Endothelial cell of umbilical vein (primary cell): ENCODE measurements around the gene SLC11A2. TPM values are rescaled to one million over a fixed set of nuclear protein-coding genes. Genes with fewer than 3 reads are reported as not detected.

Experiments
- BruUV-seq: library from RNA; stranded (reverse); fragments of 400-500 nt; replicated peaks from 2 replicates; lab custom pipeline; 2021; lab: Mats Ljungman, UMichigan
- CTCF ChIA-PET: fragments of 300-600, 350-600 bp; sonication (Branson Sonifier 250); formaldehyde crosslinking; loops from one replicate; lab custom pipeline; 2021; ENCODE audit warnings: antibody characterized with exemption, inconsistent platforms; lab: Charles Lee
- POLR2A ChIA-PET: fragments of 300-600, 350-600 bp; sonication (Branson Sonifier 250); formaldehyde crosslinking; loops from one replicate; lab custom pipeline; 2021; ENCODE audit warnings: antibody characterized with exemption, inconsistent platforms; lab: Charles Lee
- DNase-seq: peaks from one replicate; pipeline ENCODE4 v3.0.0-alpha.2; 2011; ENCODE audit warnings: low read depth, low spot score
- FAIRE-seq: peaks from 2 replicates; lab custom pipeline; 2011; peaks lifted over from hg19 to GRCh38; lab: Jason Lieb, UNC
- H2AFZ ChIP-seq: 2 replicates; pipeline ENCODE4 v1.6.0; 2012; ENCODE audit warnings: low read depth, low read length, control low read depth, inconsistent platforms
- H3K27ac ChIP-seq: 2 replicates; pipeline ENCODE4 v1.5.1; 2011; ENCODE audit warnings: low read depth, mild to moderate bottlenecking, control low read depth, low read length, moderate library complexity; ENCODE audit not compliant: insufficient read depth
- H3K27me3 ChIP-seq, 2 experiments: 2 replicates each; pipeline versions ENCODE4 v1.6.0 to v1.6.1; 2011; ENCODE audit warnings: low read length in 2 of 2, mixed read lengths in 1 of 2; ENCODE audit not compliant: control insufficient read depth in 2 of 2, insufficient read depth in 2 of 2
- H3K36me3 ChIP-seq, 2 experiments: 2 replicates in 1 of 2; 3 replicates in 1 of 2; pipeline ENCODE4 v1.5.1; 2011; ENCODE audit warnings: low read length in 2 of 2, mild to moderate bottlenecking in 1 of 2, moderate library complexity in 1 of 2; ENCODE audit not compliant: control insufficient read depth in 2 of 2, insufficient read depth in 2 of 2; ENCODE audit errors: extremely low read depth in 1 of 2
- H3K4me1 ChIP-seq: 3 replicates; pipeline ENCODE4 v1.5.1; 2011; ENCODE audit warnings: mild to moderate bottlenecking, low read length; ENCODE audit not compliant: control insufficient read depth, insufficient read depth; ENCODE audit errors: extremely low read depth
- H3K4me2 ChIP-seq: 2 replicates; pipeline ENCODE4 v1.6.1; 2011; ENCODE audit warnings: low read length, control low read depth, mixed read lengths; ENCODE audit not compliant: insufficient read depth
- H3K4me3 ChIP-seq, 3 experiments: fragments of 200-600 bp in 1 of 3; sonication (generic), shearing (Covaris generic) in 1 of 3; replicated peaks in 1 of 3; 2 replicates each; pipeline ENCODE4 v1.5.1; 2011 to 2016; ENCODE audit warnings: control low read depth in 3 of 3, low read length in 3 of 3, mild to moderate bottlenecking in 2 of 3, inconsistent platforms in 1 of 3, low read depth in 1 of 3, moderate library complexity in 1 of 3; ENCODE audit not compliant: insufficient read depth in 1 of 3
- H3K79me2 ChIP-seq: 2 replicates; pipeline ENCODE4 v1.6.0; 2012; ENCODE audit warnings: low read length, inconsistent platforms; ENCODE audit not compliant: control insufficient read depth, insufficient read depth
- H3K9ac ChIP-seq: replicated peaks from 2 replicates; pipeline ENCODE3; 2011; ENCODE audit warnings: low read length, control low read depth; ENCODE audit not compliant: insufficient read depth; ENCODE audit errors: extremely low read depth
- H3K9me1 ChIP-seq: replicated peaks from 3 replicates; pipeline ENCODE4 v1.6.0; 2011; ENCODE audit warnings: mild to moderate bottlenecking, low read length; ENCODE audit not compliant: control insufficient read depth, insufficient read depth; ENCODE audit errors: extremely low read depth
- H3K9me3 ChIP-seq: replicated peaks from 2 replicates; pipeline ENCODE4 v1.5.1; 2012; ENCODE audit warnings: low read length, inconsistent platforms; ENCODE audit not compliant: control insufficient read depth, insufficient read depth
- H4K20me1 ChIP-seq: replicated peaks from 2 replicates; pipeline ENCODE3; 2011; ENCODE audit warnings: mild to moderate bottlenecking, low read length; ENCODE audit not compliant: control insufficient read depth, insufficient read depth; ENCODE audit errors: extremely low read depth
- EZH2 ChIP-seq: IDR thresholded peaks from 2 replicates; pipeline ENCODE4 v1.6.1; 2012; ENCODE audit warnings: borderline replicate concordance, low read depth, mild to moderate bottlenecking, moderate library complexity, low read length, inconsistent platforms; ENCODE audit not compliant: severe bottlenecking
- FOS ChIP-seq: IDR thresholded peaks from 2 replicates; pipeline ENCODE4 v1.6.1; 2011; ENCODE audit warnings: mild to moderate bottlenecking, low read length, moderate library complexity, borderline replicate concordance; ENCODE audit not compliant: insufficient read depth
- GATA2 ChIP-seq: IDR thresholded peaks from 2 replicates; pipeline ENCODE4 v1.7.0; 2011; ENCODE audit warnings: low read depth, mild to moderate bottlenecking, moderate library complexity, mixed read lengths, low read length; ENCODE audit not compliant: insufficient read length, insufficient read depth
- JUN ChIP-seq: IDR thresholded peaks from 2 replicates; pipeline ENCODE4 v1.6.1; 2011; ENCODE audit warnings: borderline replicate concordance, low read depth; ENCODE audit not compliant: insufficient read length, insufficient read depth
- MYC ChIP-seq: IDR thresholded peaks from one replicate; pipeline ENCODE4 v1.6.1; 2011; ENCODE audit warnings: mild to moderate bottlenecking, low read depth, low read length
- POLR2A ChIP-seq: IDR thresholded peaks from 2 replicates; pipeline ENCODE4 v1.6.1; 2012; ENCODE audit warnings: low read depth, mild to moderate bottlenecking, control low read depth, low read length
- POLR2AphosphoS5 ChIP-seq: IDR thresholded peaks from 2 replicates; pipeline ENCODE4 v1.6.1; 2012; ENCODE audit warnings: low read depth, mild to moderate bottlenecking, control low read depth, low read length, moderate library complexity; ENCODE audit not compliant: insufficient read depth
- dilution Hi-C: fragments of 300-500 bp; cut with MboI; formaldehyde crosslinking; loops from one replicate; pipeline ENCODE4 v1.15.0; 2019; ENCODE audit warnings: low sequenced_read_pairs; ENCODE audit not compliant: extremely low pct_ligation_motif_present
- intact Hi-C: fragments of 100-400 bp; cut with micrococcal nuclease; formaldehyde crosslinking; loops from one replicate; pipeline ENCODE4 v1.10.0; 2022
- polyA plus RNA-seq, 4 experiments: library from polyadenylated mRNA; depleted of rRNA in 3 of 4; stranded (reverse) in 3 of 4; unstranded in 1 of 4; fragments of >200 nt; gene quantifications; 2 replicates each; pipeline versions ENCODE4 v1.2.1 to v1.2.3, GENCODE V29; 2011 to 2012; ENCODE audit warnings: missing spikeins in 1 of 4
- total RNA-seq: library from RNA; stranded (reverse); gene quantifications from 2 replicates; pipeline ENCODE4 v1.2.3, GENCODE V29; 2021
- TF ChIP-seq, protein P1 (sequence below): IDR thresholded peaks from 2 replicates; pipeline ENCODE4 v1.6.1; 2011; ENCODE audit not compliant: insufficient read depth, insufficient read length
- TF ChIP-seq, protein P2 (sequence below), 2 donors: IDR thresholded peaks; 1 replicate in 1 of 2; 2 replicates in 1 of 2; pipeline ENCODE4 v1.5.1; 2011; ENCODE audit warnings: low read length in 2 of 2, mild to moderate bottlenecking in 2 of 2, moderate library complexity in 2 of 2, control low read depth in 1 of 2, inconsistent platforms in 1 of 2, low read depth in 1 of 2; ENCODE audit not compliant: insufficient read depth in 1 of 2; ENCODE audit errors: extremely low read depth in 1 of 2

SLC11A2 gene
- total and polyA plus RNA-seq, 2 donors (not counting 3 experiments of a cell fraction or from before 2014, with no cell fraction given), result 47.5 to 56.4 TPM

DNA sequence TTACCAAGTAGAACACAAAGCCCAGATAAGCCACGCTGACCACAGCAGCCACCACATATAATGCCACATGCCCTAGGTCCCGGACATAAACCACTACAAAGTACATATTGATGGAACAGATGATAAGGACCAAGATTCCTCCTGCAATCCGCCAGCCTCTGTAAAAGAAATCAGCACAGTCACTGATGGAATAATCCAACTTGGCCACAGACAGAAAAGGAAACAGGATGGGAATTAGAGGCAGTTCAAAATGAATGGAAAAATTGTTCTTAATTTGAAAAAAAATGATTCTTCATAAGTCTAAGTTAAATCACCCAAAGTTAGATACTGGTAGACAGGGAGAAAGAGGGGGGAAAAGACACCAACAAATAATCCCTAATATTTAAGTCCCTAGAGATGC, 35.4 kb downstream of the SLC11A2 start:
- H3K27me3 ChIP-seq, result no peaks in the 10 kb centered on the region
- H3K4me2 ChIP-seq, result no peak overlapping the region
- H3K9me1 ChIP-seq, result no peaks in the 10 kb centered on the region
- intact Hi-C loops, result no loop called here
- BruUV-seq, result no TSS peak
- ChIA-PET CTCF (interaction anchor here (1.7 to 2.1 kb wide), 2 partner anchors 165 to 226 kb away, joined by 5 to 14 read pairs; no protein-coding TSS in a partner anchor), POLR2A (no interaction called here)
- no peak for TF ChIP-seq MYC
- no peak for TF ChIP-seq POLR2A
- TF ChIP-seq POLR2AphosphoS5, result no peak
- TF ChIP-seq, protein P1, sequence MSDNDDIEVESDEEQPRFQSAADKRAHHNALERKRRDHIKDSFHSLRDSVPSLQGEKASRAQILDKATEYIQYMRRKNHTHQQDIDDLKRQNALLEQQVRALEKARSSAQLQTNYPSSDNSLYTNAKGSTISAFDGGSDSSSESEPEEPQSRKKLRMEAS, result no peak
- TF ChIP-seq JUN, result no peak
- TF ChIP-seq, protein P2, sequence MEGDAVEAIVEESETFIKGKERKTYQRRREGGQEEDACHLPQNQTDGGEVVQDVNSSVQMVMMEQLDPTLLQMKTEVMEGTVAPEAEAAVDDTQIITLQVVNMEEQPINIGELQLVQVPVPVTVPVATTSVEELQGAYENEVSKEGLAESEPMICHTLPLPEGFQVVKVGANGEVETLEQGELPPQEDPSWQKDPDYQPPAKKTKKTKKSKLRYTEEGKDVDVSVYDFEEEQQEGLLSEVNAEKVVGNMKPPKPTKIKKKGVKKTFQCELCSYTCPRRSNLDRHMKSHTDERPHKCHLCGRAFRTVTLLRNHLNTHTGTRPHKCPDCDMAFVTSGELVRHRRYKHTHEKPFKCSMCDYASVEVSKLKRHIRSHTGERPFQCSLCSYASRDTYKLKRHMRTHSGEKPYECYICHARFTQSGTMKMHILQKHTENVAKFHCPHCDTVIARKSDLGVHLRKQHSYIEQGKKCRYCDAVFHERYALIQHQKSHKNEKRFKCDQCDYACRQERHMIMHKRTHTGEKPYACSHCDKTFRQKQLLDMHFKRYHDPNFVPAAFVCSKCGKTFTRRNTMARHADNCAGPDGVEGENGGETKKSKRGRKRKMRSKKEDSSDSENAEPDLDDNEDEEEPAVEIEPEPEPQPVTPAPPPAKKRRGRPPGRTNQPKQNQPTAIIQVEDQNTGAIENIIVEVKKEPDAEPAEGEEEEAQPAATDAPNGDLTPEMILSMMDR (IDR thresholded peaks at IDR 0.05; ENCODE audit: extremely low read depth in 1 of 2, insufficient read depth in 1 of 2, low read depth in 1 of 2, low read length in 2 of 2), result no peak
- TF ChIP-seq FOS, result no peak
- TF ChIP-seq GATA2, result no peak
- no peak for TF ChIP-seq EZH2
- dilution Hi-C loops, result no loop called here
- peaks cover 28% of the 10 kb centered on the region for H3K4me1 ChIP-seq
- H3K36me3 ChIP-seq, result peaks cover 19 to 23% of the 10 kb centered on the region in 2 experiments
- H2AFZ ChIP-seq, result no peak overlapping the region
- no peaks in the 10 kb centered on the region for H4K20me1 ChIP-seq
- FAIRE-seq (no peak), DNase-seq (no peak)
- H3K9ac ChIP-seq, result no peak overlapping the region
- no peaks in the 10 kb centered on the region for H3K9me3 ChIP-seq
- H3K27ac ChIP-seq, result no peak overlapping the region
- no peak overlapping the region for H3K4me3 ChIP-seq
- no peaks in the 10 kb centered on the region for H3K79me2 ChIP-seq
